ENCODE measurements around the gene TMEM61. TPM values are rescaled to one million over a fixed set of nuclear protein-coding genes. Genes with fewer than 3 reads are reported as not detected.

The TMEM61 gene
- total RNA-seq, 4 donors from 2014 or later: not detected

- no peak for TF ChIP-seq CTCF (IDR thresholded peaks at IDR 0.05; ENCODE audit: low read depth)
Observed at GRCh38 chr1:54998677-54999076, 18.2 kb downstream of the TMEM61 start, which contains the start of gene BSND. TSS of gene BSND (plus strand) at chr1:54998933. CDS start at chr1:54999187, 254 bp downstream.

GRCh38 chr1:55000110-55001085, 20.0 kb downstream of the TMEM61 start:
- no peak for TF ChIP-seq CTCF (IDR thresholded peaks at IDR 0.05; ENCODE audit: low read depth)

GRCh38 chr1:55001311-55001710, 20.9 kb downstream of the TMEM61 start:
- TF ChIP-seq CTCF (IDR thresholded peaks at IDR 0.05; ENCODE audit: low read depth): no peak

- no peak for TF ChIP-seq CTCF (IDR thresholded peaks at IDR 0.05; ENCODE audit: low read depth)
Observed at GRCh38 chr1:55002686-55003085, 22.3 kb downstream of the TMEM61 start.

GRCh38 chr1:55005351-55006140, 25.1 kb downstream of the TMEM61 start:
- no peak for TF ChIP-seq CTCF (IDR thresholded peaks at IDR 0.05; ENCODE audit: low read depth)

GRCh38 chr1:55006931-55007330, 26.5 kb downstream of the TMEM61 start:
- no peak for TF ChIP-seq CTCF (IDR thresholded peaks at IDR 0.05; ENCODE audit: low read depth)

GRCh38 chr1:55007625-55008024, 27.2 kb downstream of the TMEM61 start:
- no peak for TF ChIP-seq CTCF (IDR thresholded peaks at IDR 0.05; ENCODE audit: low read depth)

Measured in subcutaneous adipose tissue (tissue), 4 donors.